Fibroblast of gingiva (primary cell): ENCODE results near the gene UCK2.
A peak's percentile ranks its signal among the peaks of the same experiment; 100 is the strongest.

ENCODE experiments used
- DNase-seq: peaks from one replicate; pipeline ENCODE4 v3.0.0-alpha.2; 2011; ENCODE audit warnings: low read depth

The UCK2 gene

GRCh38 chr1:165855010-165855838 lies 27.8 kb downstream of the UCK2 start:
- DNase-seq, result no peak

- DNase-seq, result no peak
Measured at GRCh38 chr1:165856021-165856420, 28.6 kb downstream of the UCK2 start.

- no peak for DNase-seq
Measured at GRCh38 chr1:165856606-165857005, 29.2 kb downstream of the UCK2 start.

GRCh38 chr1:165857046-165857801 lies 29.8 kb downstream of the UCK2 start:
- DNase-seq, result no peak

- no peak for DNase-seq
Measured at GRCh38 chr1:165858364-165858823, 31.0 kb downstream of the UCK2 start.

- DNase-seq, result no peak
Measured at GRCh38 chr1:165858967-165859845, 31.8 kb downstream of the UCK2 start.

- DNase-seq, result no peak
Measured at GRCh38 chr1:165860065-165860464, 32.7 kb downstream of the UCK2 start.

- DNase-seq, result no peak
Measured at GRCh38 chr1:165861911-165862310, 34.5 kb downstream of the UCK2 start.

GRCh38 chr1:165862448-165862847 lies 35.0 kb downstream of the UCK2 start:
- no peak for DNase-seq

GRCh38 chr1:165863346-165863745 lies 35.9 kb downstream of the UCK2 start:
- DNase-seq, result peak; percentile 57

- DNase-seq, result no peak
Measured at GRCh38 chr1:165865633-165866340, 38.4 kb downstream of the UCK2 start.

- DNase-seq, result no peak
Measured at GRCh38 chr1:165869343-165869742, 41.9 kb downstream of the UCK2 start.

GRCh38 chr1:165871311-165872067 lies 44.1 kb downstream of the UCK2 start:
- peak; percentile 21 for DNase-seq

GRCh38 chr1:165873481-165873880 lies 46.1 kb downstream of the UCK2 start:
- no peak for DNase-seq

GRCh38 chr1:165874643-165875042 lies 47.2 kb downstream of the UCK2 start:
- DNase-seq, result no peak

- DNase-seq, result no peak
Measured at GRCh38 chr1:165875171-165875570, 47.8 kb downstream of the UCK2 start.

- no peak for DNase-seq
Measured at GRCh38 chr1:165875604-165876003, 48.2 kb downstream of the UCK2 start.

GRCh38 chr1:165876121-165876520 lies 48.7 kb downstream of the UCK2 start:
- DNase-seq, result no peak

- no peak for DNase-seq
Measured at GRCh38 chr1:165877411-165877810, 50.0 kb downstream of the UCK2 start.

GRCh38 chr1:165877940-165878556 lies 50.6 kb downstream of the UCK2 start:
- DNase-seq, result no peak
